SK-N-SH treated with all-trans-retinoic acid at 6 μM for 48 hours (cell line): ENCODE data around the gene IL17RC.

Experiments used
- ATAC-seq: fragments of 200-7000 bp; cut with Tn5 transposase; 3 replicates; pipeline ENCODE4 v1.9.1; 2020; ENCODE audit warnings: mild to moderate bottlenecking, moderate library complexity
- BACH2 ChIP-seq: fragments of 250-450 bp; sonication (Bioruptor Pico); IDR thresholded peaks from 2 replicates; pipeline ENCODE4 v1.9.0; 2021; ENCODE audit warnings: mild to moderate bottlenecking, borderline replicate concordance
- CSDC2 ChIP-seq: fragments of 250-450 bp; sonication (Bioruptor Pico); IDR thresholded peaks from 2 replicates; pipeline ENCODE4 v1.5.0; 2020; ENCODE audit warnings: mild to moderate bottlenecking, moderate library complexity
- ESRRG ChIP-seq: fragments of 250-450 bp; sonication (Bioruptor Pico); IDR thresholded peaks from 2 replicates; pipeline ENCODE4 v1.6.1; 2021; ENCODE audit warnings: mild to moderate bottlenecking
- ISL1 ChIP-seq: fragments of 250-450 bp; sonication (Bioruptor Pico); IDR thresholded peaks from 2 replicates; pipeline ENCODE4 v2.1.2; 2022; ENCODE audit warnings: mild to moderate bottlenecking, moderate library complexity
- OSR1 ChIP-seq: fragments of 250-450 bp; sonication (Bioruptor Pico); IDR thresholded peaks from 2 replicates; pipeline ENCODE4 v1.8.0; 2022; ENCODE audit warnings: moderate library complexity, mild to moderate bottlenecking, inconsistent platforms
- SNAI2 ChIP-seq: fragments of 250-450 bp; sonication (Bioruptor Pico); IDR thresholded peaks from 2 replicates; pipeline ENCODE4 v1.5.0; 2020; ENCODE audit warnings: mild to moderate bottlenecking, moderate library complexity
- TCF4 ChIP-seq: fragments of 250-450 bp; sonication (Bioruptor Pico); IDR thresholded peaks from 2 replicates; pipeline ENCODE4 v1.8.0; 2021; ENCODE audit warnings: mild to moderate bottlenecking, moderate library complexity, borderline replicate concordance
- TOX ChIP-seq: fragments of 250-450 bp; sonication (Bioruptor Pico); IDR thresholded peaks from 2 replicates; pipeline ENCODE4 v1.8.0; 2021; ENCODE audit warnings: mild to moderate bottlenecking, moderate library complexity, borderline replicate concordance
- ZC3H10 ChIP-seq: fragments of 250-450 bp; sonication (Bioruptor Pico); IDR thresholded peaks from 2 replicates; pipeline ENCODE4 v1.5.1; 2021; ENCODE audit warnings: mild to moderate bottlenecking, moderate library complexity
- ZNF70 ChIP-seq: fragments of 450-650 bp; formaldehyde crosslinking; IDR thresholded peaks from 2 replicates; pipeline ENCODE4 v1.5.0; 2020; ENCODE audit warnings: mild to moderate bottlenecking, moderate library complexity
- ZNF8 ChIP-seq: fragments of 450-650 bp; formaldehyde crosslinking; IDR thresholded peaks from 2 replicates; pipeline ENCODE4 v1.5.0; 2020; ENCODE audit warnings: mild to moderate bottlenecking, moderate library complexity
- TF ChIP-seq, protein P1 (sequence below): fragments of 250-450 bp; sonication (Bioruptor Pico); IDR thresholded peaks from 2 replicates; pipeline ENCODE4 v1.5.1; 2021; ENCODE audit warnings: mild to moderate bottlenecking, moderate library complexity
- TF ChIP-seq, protein P2 (sequence below): fragments of 250-450 bp; sonication (Bioruptor Pico); IDR thresholded peaks from 2 replicates; pipeline ENCODE4 v1.5.0; 2020; ENCODE audit warnings: mild to moderate bottlenecking, moderate library complexity
- TF ChIP-seq, protein P3 (sequence below): fragments of 250-450 bp; sonication (Bioruptor Pico); IDR thresholded peaks from 2 replicates; pipeline ENCODE4 v1.8.0; 2020; ENCODE audit warnings: mild to moderate bottlenecking, moderate library complexity, borderline replicate concordance
- TF ChIP-seq, protein P4 (sequence below): fragments of 250-450 bp; sonication (Bioruptor Pico); IDR thresholded peaks from 2 replicates; pipeline ENCODE4 v1.8.0; 2021; ENCODE audit warnings: low read depth, mild to moderate bottlenecking, moderate library complexity, borderline replicate concordance
- TF ChIP-seq, protein P5 (sequence below): fragments of 250-450 bp; sonication (Bioruptor Pico); IDR thresholded peaks from 2 replicates; pipeline ENCODE4 v1.5.1; 2020; ENCODE audit warnings: low read depth, mild to moderate bottlenecking, moderate library complexity

Gene IL17RC

DNA sequence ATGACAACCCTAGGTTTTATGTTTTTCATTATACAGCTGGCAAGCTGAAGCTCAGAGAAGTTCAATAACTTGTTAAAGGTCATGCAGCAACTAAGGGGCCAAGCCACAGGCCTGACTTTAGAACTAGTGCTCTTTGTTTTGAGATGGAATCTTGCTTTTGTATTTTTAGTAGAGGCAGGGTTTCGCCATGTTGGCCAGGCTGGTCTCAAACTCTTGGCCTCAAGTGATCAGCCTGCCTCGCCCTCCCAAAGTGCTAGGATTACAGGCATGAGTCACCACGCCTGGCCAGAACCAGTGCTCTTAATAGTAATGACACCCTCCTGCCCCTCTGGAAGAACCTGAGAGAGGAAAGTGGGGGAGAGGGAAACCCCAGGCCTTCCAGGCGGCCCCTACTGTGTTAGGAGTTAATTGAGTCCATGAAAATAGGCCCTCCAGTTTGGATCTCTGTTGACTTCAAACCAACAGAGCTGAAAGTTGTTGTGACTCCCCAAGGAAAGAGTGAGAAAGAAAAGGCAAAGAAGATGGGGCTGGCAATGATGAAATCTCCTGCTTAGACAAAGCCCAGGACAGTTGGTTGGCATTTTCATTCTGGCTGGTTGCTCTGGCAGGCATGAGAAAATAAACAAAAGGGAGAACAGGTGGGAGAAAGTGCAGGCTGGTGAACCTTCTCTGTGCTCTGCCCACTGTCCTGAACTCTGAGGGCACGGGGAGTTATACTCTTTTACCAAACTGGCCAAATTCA lies 38.9 kb downstream of the IL17RC start:
- ATAC-seq: no peak
- TF ChIP-seq, protein P1, sequence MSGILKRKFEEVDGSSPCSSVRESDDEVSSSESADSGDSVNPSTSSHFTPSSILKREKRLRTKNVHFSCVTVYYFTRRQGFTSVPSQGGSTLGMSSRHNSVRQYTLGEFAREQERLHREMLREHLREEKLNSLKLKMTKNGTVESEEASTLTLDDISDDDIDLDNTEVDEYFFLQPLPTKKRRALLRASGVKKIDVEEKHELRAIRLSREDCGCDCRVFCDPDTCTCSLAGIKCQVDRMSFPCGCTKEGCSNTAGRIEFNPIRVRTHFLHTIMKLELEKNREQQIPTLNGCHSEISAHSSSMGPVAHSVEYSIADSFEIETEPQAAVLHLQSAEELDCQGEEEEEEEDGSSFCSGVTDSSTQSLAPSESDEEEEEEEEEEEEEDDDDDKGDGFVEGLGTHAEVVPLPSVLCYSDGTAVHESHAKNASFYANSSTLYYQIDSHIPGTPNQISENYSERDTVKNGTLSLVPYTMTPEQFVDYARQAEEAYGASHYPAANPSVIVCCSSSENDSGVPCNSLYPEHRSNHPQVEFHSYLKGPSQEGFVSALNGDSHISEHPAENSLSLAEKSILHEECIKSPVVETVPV: no peak
- no peak for TF ChIP-seq ESRRG (CRISPR knock-in tag)
- no peak for TF ChIP-seq ISL1 (CRISPR knock-in tag)
- TF ChIP-seq ZC3H10 (CRISPR knock-in tag): no peak
- TF ChIP-seq OSR1 (CRISPR knock-in tag): no peak
- no peak for TF ChIP-seq TOX
- TF ChIP-seq TCF4: no peak
- TF ChIP-seq CSDC2: no peak
- TF ChIP-seq, protein P2, sequence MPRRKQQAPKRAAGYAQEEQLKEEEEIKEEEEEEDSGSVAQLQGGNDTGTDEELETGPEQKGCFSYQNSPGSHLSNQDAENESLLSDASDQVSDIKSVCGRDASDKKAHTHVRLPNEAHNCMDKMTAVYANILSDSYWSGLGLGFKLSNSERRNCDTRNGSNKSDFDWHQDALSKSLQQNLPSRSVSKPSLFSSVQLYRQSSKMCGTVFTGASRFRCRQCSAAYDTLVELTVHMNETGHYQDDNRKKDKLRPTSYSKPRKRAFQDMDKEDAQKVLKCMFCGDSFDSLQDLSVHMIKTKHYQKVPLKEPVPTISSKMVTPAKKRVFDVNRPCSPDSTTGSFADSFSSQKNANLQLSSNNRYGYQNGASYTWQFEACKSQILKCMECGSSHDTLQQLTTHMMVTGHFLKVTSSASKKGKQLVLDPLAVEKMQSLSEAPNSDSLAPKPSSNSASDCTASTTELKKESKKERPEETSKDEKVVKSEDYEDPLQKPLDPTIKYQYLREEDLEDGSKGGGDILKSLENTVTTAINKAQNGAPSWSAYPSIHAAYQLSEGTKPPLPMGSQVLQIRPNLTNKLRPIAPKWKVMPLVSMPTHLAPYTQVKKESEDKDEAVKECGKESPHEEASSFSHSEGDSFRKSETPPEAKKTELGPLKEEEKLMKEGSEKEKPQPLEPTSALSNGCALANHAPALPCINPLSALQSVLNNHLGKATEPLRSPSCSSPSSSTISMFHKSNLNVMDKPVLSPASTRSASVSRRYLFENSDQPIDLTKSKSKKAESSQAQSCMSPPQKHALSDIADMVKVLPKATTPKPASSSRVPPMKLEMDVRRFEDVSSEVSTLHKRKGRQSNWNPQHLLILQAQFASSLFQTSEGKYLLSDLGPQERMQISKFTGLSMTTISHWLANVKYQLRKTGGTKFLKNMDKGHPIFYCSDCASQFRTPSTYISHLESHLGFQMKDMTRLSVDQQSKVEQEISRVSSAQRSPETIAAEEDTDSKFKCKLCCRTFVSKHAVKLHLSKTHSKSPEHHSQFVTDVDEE (CRISPR knock-in tag): no peak
- TF ChIP-seq ZNF8 (CRISPR knock-in tag): no peak

DNA sequence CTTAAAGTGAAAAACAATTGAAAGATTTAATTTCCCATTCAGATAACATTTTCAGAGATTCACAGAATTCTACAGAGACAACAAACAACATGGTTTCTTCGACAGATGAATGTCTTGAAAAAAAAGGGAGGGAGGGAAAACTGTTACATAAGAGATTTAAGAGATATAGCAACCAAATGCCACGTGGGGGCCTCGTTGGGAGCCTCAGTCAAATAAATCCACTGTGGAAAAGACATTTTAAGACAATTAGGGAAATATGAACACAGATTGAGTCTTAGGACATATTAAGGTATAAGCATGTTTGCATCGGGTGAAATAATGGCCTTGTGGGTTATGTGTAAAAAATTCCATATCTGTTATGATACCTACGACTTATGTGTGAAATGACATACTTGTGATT lies 40.3 kb downstream of the IL17RC start:
- TF ChIP-seq, protein P3, sequence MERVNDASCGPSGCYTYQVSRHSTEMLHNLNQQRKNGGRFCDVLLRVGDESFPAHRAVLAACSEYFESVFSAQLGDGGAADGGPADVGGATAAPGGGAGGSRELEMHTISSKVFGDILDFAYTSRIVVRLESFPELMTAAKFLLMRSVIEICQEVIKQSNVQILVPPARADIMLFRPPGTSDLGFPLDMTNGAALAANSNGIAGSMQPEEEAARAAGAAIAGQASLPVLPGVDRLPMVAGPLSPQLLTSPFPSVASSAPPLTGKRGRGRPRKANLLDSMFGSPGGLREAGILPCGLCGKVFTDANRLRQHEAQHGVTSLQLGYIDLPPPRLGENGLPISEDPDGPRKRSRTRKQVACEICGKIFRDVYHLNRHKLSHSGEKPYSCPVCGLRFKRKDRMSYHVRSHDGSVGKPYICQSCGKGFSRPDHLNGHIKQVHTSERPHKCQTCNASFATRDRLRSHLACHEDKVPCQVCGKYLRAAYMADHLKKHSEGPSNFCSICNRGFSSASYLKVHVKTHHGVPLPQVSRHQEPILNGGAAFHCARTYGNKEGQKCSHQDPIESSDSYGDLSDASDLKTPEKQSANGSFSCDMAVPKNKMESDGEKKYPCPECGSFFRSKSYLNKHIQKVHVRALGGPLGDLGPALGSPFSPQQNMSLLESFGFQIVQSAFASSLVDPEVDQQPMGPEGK (CRISPR knock-in tag): no peak
- TF ChIP-seq OSR1 (CRISPR knock-in tag) (no peak), CSDC2 (no peak), ZC3H10 (CRISPR knock-in tag) (no peak), BACH2 (CRISPR knock-in tag) (no peak), ZNF8 (CRISPR knock-in tag) (no peak), SNAI2 (CRISPR knock-in tag) (no peak), TOX (no peak), ZNF70 (CRISPR knock-in tag) (no peak), ESRRG (CRISPR knock-in tag) (no peak)
- TF ChIP-seq, protein P4, sequence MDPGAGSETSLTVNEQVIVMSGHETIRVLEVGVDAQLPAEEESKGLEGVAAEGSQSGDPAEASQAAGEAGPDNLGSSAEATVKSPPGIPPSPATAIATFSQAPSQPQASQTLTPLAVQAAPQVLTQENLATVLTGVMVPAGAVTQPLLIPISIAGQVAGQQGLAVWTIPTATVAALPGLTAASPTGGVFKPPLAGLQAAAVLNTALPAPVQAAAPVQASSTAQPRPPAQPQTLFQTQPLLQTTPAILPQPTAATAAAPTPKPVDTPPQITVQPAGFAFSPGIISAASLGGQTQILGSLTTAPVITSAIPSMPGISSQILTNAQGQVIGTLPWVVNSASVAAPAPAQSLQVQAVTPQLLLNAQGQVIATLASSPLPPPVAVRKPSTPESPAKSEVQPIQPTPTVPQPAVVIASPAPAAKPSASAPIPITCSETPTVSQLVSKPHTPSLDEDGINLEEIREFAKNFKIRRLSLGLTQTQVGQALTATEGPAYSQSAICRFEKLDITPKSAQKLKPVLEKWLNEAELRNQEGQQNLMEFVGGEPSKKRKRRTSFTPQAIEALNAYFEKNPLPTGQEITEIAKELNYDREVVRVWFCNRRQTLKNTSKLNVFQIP (CRISPR knock-in tag): no peak
- TF ChIP-seq, protein P2 (CRISPR knock-in tag): no peak
- TF ChIP-seq, protein P5, sequence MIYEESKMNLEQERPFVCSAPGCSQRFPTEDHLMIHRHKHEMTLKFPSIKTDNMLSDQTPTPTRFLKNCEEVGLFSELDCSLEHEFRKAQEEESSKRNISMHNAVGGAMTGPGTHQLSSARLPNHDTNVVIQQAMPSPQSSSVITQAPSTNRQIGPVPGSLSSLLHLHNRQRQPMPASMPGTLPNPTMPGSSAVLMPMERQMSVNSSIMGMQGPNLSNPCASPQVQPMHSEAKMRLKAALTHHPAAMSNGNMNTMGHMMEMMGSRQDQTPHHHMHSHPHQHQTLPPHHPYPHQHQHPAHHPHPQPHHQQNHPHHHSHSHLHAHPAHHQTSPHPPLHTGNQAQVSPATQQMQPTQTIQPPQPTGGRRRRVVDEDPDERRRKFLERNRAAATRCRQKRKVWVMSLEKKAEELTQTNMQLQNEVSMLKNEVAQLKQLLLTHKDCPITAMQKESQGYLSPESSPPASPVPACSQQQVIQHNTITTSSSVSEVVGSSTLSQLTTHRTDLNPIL (CRISPR knock-in tag): no peak
- ATAC-seq: no peak
